K562 (cell line): Measurements from ENCODE around the gene FAM186B. TPM values are rescaled to one million over a fixed set of nuclear protein-coding genes. Genes with fewer than 3 reads are reported as not detected.

Source experiments
- ATAC-seq: fragments of 200-7000 bp; cut with Tn5 transposase; 3 replicates; pipeline ENCODE4 v1.9.1; 2020; ENCODE audit warnings: moderate library complexity
- BruUV-seq: library from RNA; stranded (reverse); fragments of 400-500 nt; replicated peaks from 2 replicates; lab custom pipeline; 2021; lab: Mats Ljungman, UMichigan
- CTCF ChIA-PET: fragments of 300-600 bp; formaldehyde crosslinking; extraction: SDS; loops from one replicate; lab custom pipeline; 2021; ENCODE audit warnings: low intra/inter-chr PET ratio; lab: Yijun Ruan, JAX
- POLR2A ChIA-PET: fragments of 300-600, 350-650 bp; sonication (Branson Sonifier 250); formaldehyde crosslinking; extraction: SDS; loops from one replicate; lab custom pipeline; 2021; ENCODE audit warnings: antibody characterized with exemption, inconsistent platforms; lab: Yijun Ruan, JAX
- DNase-seq, 4 experiments: peaks; one replicate each; pipeline versions ENCODE4 v3.0.0 to v3.0.0-alpha.2; 2011 to 2018; ENCODE audit warnings: low spot score in 3 of 4, mixed read lengths in 3 of 4; ENCODE audit errors: extremely low read depth in 1 of 4
- FAIRE-seq: peaks from 2 replicates; lab custom pipeline; 2011; peaks lifted over from hg19 to GRCh38; lab: Jason Lieb, UNC
- H2AFZ ChIP-seq: 2 replicates; pipeline ENCODE4 v1.6.0; 2011; ENCODE audit warnings: low read depth, low read length, control low read depth, inconsistent platforms
- H3K27ac ChIP-seq: fragments of 200-600 bp; 3 replicates; pipeline ENCODE4 v1.8.0; 2011; ENCODE audit warnings: low read depth, mild to moderate bottlenecking, control low read depth, inconsistent platforms, low read length, moderate library complexity, mixed read lengths; ENCODE audit errors: extremely low read depth
- H3K27me3 ChIP-seq, 2 experiments: fragments of 300-600 bp in 1 of 2; 2 replicates in 1 of 2; 3 replicates in 1 of 2; pipeline versions ENCODE4 v1.6.0 to v1.8.0; 2011; ENCODE audit warnings: inconsistent platforms in 2 of 2, low read length in 2 of 2, mild to moderate bottlenecking in 1 of 2, mixed read lengths in 1 of 2, moderate library complexity in 1 of 2; ENCODE audit not compliant: control insufficient read depth in 2 of 2, insufficient read depth in 2 of 2
- H3K36me3 ChIP-seq: fragments of 300-600 bp; 3 replicates; pipeline ENCODE4 v1.8.0; 2011; ENCODE audit warnings: mild to moderate bottlenecking, low read length, inconsistent platforms; ENCODE audit not compliant: control insufficient read depth, insufficient read depth
- H3K4me1 ChIP-seq, 2 experiments: fragments of 200-600 bp in 1 of 2; replicated peaks in 1 of 2; 2 replicates in 1 of 2; 3 replicates in 1 of 2; pipeline versions ENCODE4 v1.5.1 to v1.8.0; 2011; ENCODE audit warnings: inconsistent platforms in 2 of 2, low read length in 2 of 2, mild to moderate bottlenecking in 1 of 2, mixed read lengths in 1 of 2, moderate library complexity in 1 of 2; ENCODE audit not compliant: control insufficient read depth in 2 of 2, insufficient read depth in 2 of 2
- H3K4me2 ChIP-seq: 2 replicates; pipeline ENCODE4 v1.6.1; 2011; ENCODE audit warnings: low read length, control low read depth, inconsistent platforms, mixed read lengths; ENCODE audit not compliant: insufficient read depth
- H3K4me3 ChIP-seq: fragments of 200-600 bp; sonication (generic), shearing (Covaris generic); 2 replicates; pipeline ENCODE4 v1.5.1; 2016; ENCODE audit warnings: control low read depth, inconsistent platforms
- H3K79me2 ChIP-seq: fragments of 200-600 bp; 3 replicates; pipeline ENCODE4 v1.8.0; 2011; ENCODE audit warnings: low read length, inconsistent platforms; ENCODE audit not compliant: control insufficient read depth, insufficient read depth
- H3K9ac ChIP-seq, 2 experiments: 2 replicates each; pipeline versions ENCODE4 v1.6.0 to v1.6.1; 2011; ENCODE audit warnings: low read depth in 2 of 2, low read length in 2 of 2, control low read depth in 1 of 2, inconsistent platforms in 1 of 2, mild to moderate bottlenecking in 1 of 2, mixed read lengths in 1 of 2; ENCODE audit not compliant: insufficient read depth in 1 of 2
- H3K9me1 ChIP-seq: one replicate; pipeline ENCODE4 v1.6.0; 2011; ENCODE audit warnings: inconsistent platforms, mild to moderate bottlenecking, low read length, moderate library complexity; ENCODE audit not compliant: control insufficient read depth, insufficient read depth
- H3K9me3 ChIP-seq: replicated peaks from 2 replicates; pipeline ENCODE4 v1.5.1; 2011; ENCODE audit warnings: low read depth, low read length, inconsistent platforms; ENCODE audit not compliant: control insufficient read depth, insufficient read depth
- H4K20me1 ChIP-seq: replicated peaks from 2 replicates; pipeline ENCODE4 v1.6.1; 2011; ENCODE audit warnings: low read length, inconsistent platforms, mixed read lengths; ENCODE audit not compliant: control insufficient read depth, insufficient read depth
- BHLHE40 ChIP-seq: IDR thresholded peaks from 2 replicates; pipeline ENCODE4 v1.6.1; 2011; ENCODE audit warnings: low read length, improper control_type of control experiment
- CCAR2 ChIP-seq: fragments of 200-400 bp; formaldehyde crosslinking; IDR thresholded peaks from 2 replicates; pipeline ENCODE4 v1.6.1; 2017; ENCODE audit warnings: mild to moderate bottlenecking, low read depth, low read length
- CEBPB ChIP-seq: fragments of 450-650 bp; IDR thresholded peaks from 2 replicates; pipeline ENCODE4 v1.6.1; 2016; ENCODE audit warnings: missing genetic modification characterization, missing compliant biosample characterization
- CHD4 ChIP-seq: fragments of 200-600 bp; sonication (generic); IDR thresholded peaks from 3 replicates; pipeline ENCODE4 v1.6.1; 2012; ENCODE audit warnings: low read depth, mild to moderate bottlenecking, mixed read lengths, low read length, inconsistent platforms; ENCODE audit not compliant: insufficient read depth, insufficient replicate concordance, poor library complexity, severe bottlenecking
- HDAC8 ChIP-seq: fragments of 450-650 bp; IDR thresholded peaks from 2 replicates; pipeline ENCODE4 v1.6.1; 2016; ENCODE audit warnings: mild to moderate bottlenecking, missing genetic modification characterization, moderate library complexity, missing compliant biosample characterization
- HOMEZ ChIP-seq: fragments of 250-450 bp; sonication (Bioruptor Pico); IDR thresholded peaks from 2 replicates; pipeline ENCODE4 v1.4.0; 2020; ENCODE audit warnings: mild to moderate bottlenecking, moderate library complexity
- NCOA2 ChIP-seq, 2 experiments: fragments of 450-650 bp; IDR thresholded peaks; 2 replicates each; pipeline ENCODE4 v1.6.1; 2018; ENCODE audit warnings: mild to moderate bottlenecking in 2 of 2, moderate library complexity in 1 of 2; ENCODE audit not compliant: partially characterized antibody in 2 of 2
- NELFE ChIP-seq: IDR thresholded peaks from 2 replicates; pipeline ENCODE4 v1.6.1; 2011; ENCODE audit warnings: mild to moderate bottlenecking; ENCODE audit not compliant: insufficient read depth, insufficient read length
- PYGO2 ChIP-seq: fragments of 450-650 bp; IDR thresholded peaks from 2 replicates; pipeline ENCODE4 v1.6.1; 2016; ENCODE audit warnings: mild to moderate bottlenecking, missing genetic modification characterization, moderate library complexity, missing compliant biosample characterization
- RBFOX2 ChIP-seq: fragments of 200-400 bp; formaldehyde crosslinking; IDR thresholded peaks from 2 replicates; pipeline ENCODE4 v1.6.1; 2017; ENCODE audit warnings: low read depth, mild to moderate bottlenecking, low read length, moderate library complexity
- TRIM25 ChIP-seq: fragments of 450-650 bp; IDR thresholded peaks from 2 replicates; pipeline ENCODE4 v1.7.0; 2016; ENCODE audit warnings: borderline replicate concordance
- ZNF124 ChIP-seq: sonication (generic); formaldehyde crosslinking; IDR thresholded peaks from 2 replicates; pipeline ENCODE4 v1.8.1; 2022; ENCODE audit warnings: missing genetic modification reagents
- ZNF282 ChIP-seq: sonication (generic); formaldehyde crosslinking; IDR thresholded peaks from 2 replicates; pipeline ENCODE4 v1.8.1; 2023; ENCODE audit warnings: missing genetic modification reagents
- ZNF668 ChIP-seq: fragments of 250-450 bp; sonication (Bioruptor Pico); IDR thresholded peaks from 2 replicates; pipeline ENCODE4 v1.8.0; 2022; ENCODE audit warnings: mild to moderate bottlenecking, inconsistent platforms
- WGBS: fragments of 100-300 bp; shearing (Covaris generic); methylation state at CpG from one replicate; pipeline ENCODE4 v1.1.6; 2016; ENCODE audit warnings: low coverage, mixed read lengths; ENCODE audit not compliant: insufficient coverage; ENCODE audit errors: missing lambda C conversion rate; 5-methylcytosine and 5-hydroxymethylcytosine counted together
- in situ Hi-C: fragments of 300-500 bp; cut with MboI; formaldehyde crosslinking; loops from 4 replicates; pipeline ENCODE4 v1.15.0; 2018; ENCODE audit warnings: inconsistent platforms, mixed read lengths
- intact Hi-C: fragments of 100-400 bp; cut with micrococcal nuclease; formaldehyde crosslinking; loops from 2 replicates; pipeline ENCODE4 v1.14.2; 2022
- polyA plus RNA-seq, 8 experiments: library from polyadenylated mRNA; depleted of rRNA in 4 of 8; stranded (reverse) in 5 of 8; unstranded in 3 of 8; fragments of >200 nt; fragmentation: Nextera tagmentation in 2 of 8; fragmentation: Illumina TruSeq in 1 of 8; extraction: Ambion mirVana in 2 of 8; extraction: Trizol in 1 of 8; gene quantifications; 2 replicates each; pipeline versions ENCODE4 v1.2.1 to v1.2.3, GENCODE V29; 2011 to 2014; ENCODE audit warnings: inconsistent platforms in 1 of 8, missing spikeins in 1 of 8
- total RNA-seq, 7 experiments: library from RNA; depleted of rRNA in 6 of 7; stranded (reverse); fragments of >200 nt in 6 of 7; fragmentation: Illumina TruSeq in 2 of 7; extraction: Trizol in 2 of 7; gene quantifications; 2 replicates each; pipeline versions ENCODE4 v1.2.1 to v1.2.3, GENCODE V29; 2011 to 2021; ENCODE audit warnings: low replicate concordance in 1 of 7
- TF ChIP-seq, protein P1 (sequence below): sonication (generic); formaldehyde crosslinking; IDR thresholded peaks from 2 replicates; pipeline ENCODE4 v1.8.1; 2022; ENCODE audit warnings: missing genetic modification reagents

Gene FAM186B
- total and polyA plus RNA-seq, 9 of the 15 experiments (the other 6 are each of a cell fraction or from before 2014, with no cell fraction given): 0.07 to 0.42 (median 0.15) TPM

- TF ChIP-seq CHD4 (no peak), TRIM25 (no peak), ZNF124 (no peak), CCAR2 (no peak), CEBPB (tag) (no peak), ZNF282 (CRISPR knock-in tag) (no peak), HDAC8 (tag) (no peak), BHLHE40 (no peak)
- TF ChIP-seq, protein P1, sequence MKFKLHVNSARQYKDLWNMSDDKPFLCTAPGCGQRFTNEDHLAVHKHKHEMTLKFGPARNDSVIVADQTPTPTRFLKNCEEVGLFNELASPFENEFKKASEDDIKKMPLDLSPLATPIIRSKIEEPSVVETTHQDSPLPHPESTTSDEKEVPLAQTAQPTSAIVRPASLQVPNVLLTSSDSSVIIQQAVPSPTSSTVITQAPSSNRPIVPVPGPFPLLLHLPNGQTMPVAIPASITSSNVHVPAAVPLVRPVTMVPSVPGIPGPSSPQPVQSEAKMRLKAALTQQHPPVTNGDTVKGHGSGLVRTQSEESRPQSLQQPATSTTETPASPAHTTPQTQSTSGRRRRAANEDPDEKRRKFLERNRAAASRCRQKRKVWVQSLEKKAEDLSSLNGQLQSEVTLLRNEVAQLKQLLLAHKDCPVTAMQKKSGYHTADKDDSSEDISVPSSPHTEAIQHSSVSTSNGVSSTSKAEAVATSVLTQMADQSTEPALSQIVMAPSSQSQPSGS (CRISPR knock-in tag): no peak
These were observed 46.9 kb downstream of the FAM186B start (continued) for GRCh38 chr12:49558526-49558925.

GRCh38 chr12:49557917-49558215 lies 47.6 kb downstream of the FAM186B start:
- H2AFZ ChIP-seq: no peak overlapping the region
- CTCF ChIA-PET: no interaction called here
- H3K79me2 ChIP-seq: no peaks in the 10 kb centered on the region
- no peak for ATAC-seq
- H3K27ac ChIP-seq: no peak overlapping the region
- DNase-seq: no peak
- intact Hi-C loops (no loop called here), in situ Hi-C loops (no loop called here)
- POLR2A ChIA-PET: interaction anchor here (1.1 to 1.7 kb wide), 3 partner anchors 10 to 146 kb away, joined by 3 to 8 read pairs (median 4); partner anchors contain the start of gene MCRS1
- peaks cover 0 to 3% of the 10 kb centered on the region in 2 experiments; a peak in 2 of 5 replicates for H3K27me3 ChIP-seq
- BruUV-seq: no TSS peak
- no peaks in the 10 kb centered on the region for H3K9me3 ChIP-seq
- no peak overlapping the region for H3K4me2 ChIP-seq
- 83% methylated on average over 3 of the region's 7 CpGs for WGBS
- H3K4me3 ChIP-seq: no peak overlapping the region
- H4K20me1 ChIP-seq: no peaks in the 10 kb centered on the region
- peaks cover 60% of the 10 kb centered on the region; the same call in 2 of the 3 replicates for H3K36me3 ChIP-seq
- H3K9ac ChIP-seq: peak overlapping the region in 1 of 2 experiments; percentile 65; a peak in 1 of 4 replicates
- no peak for FAIRE-seq
- TF ChIP-seq RBFOX2 (peak; percentile 12; the same call in 1 of the 2 replicates), PYGO2 (no peak), NCOA2 (IDR thresholded peaks at IDR 0.05; ENCODE audit: partially characterized antibody in 2 of 2) (no peak), NELFE (no peak), HOMEZ (CRISPR knock-in tag) (no peak), ZNF668 (CRISPR knock-in tag) (no peak)
- TF ChIP-seq, all 486 proteins: peak for 1
- H3K4me1 ChIP-seq: peaks cover 0 to 20% of the 10 kb centered on the region in 2 experiments; a peak in 2 of 5 replicates
- no peaks in the 10 kb centered on the region for H3K9me1 ChIP-seq
